HepG2 (cell line): ENCODE measurements around the gene HKDC1. TPM values are rescaled to one million over a fixed set of nuclear protein-coding genes. Genes with fewer than 3 reads are reported as not detected.

Source experiments
- ATF4 ChIP-seq, 2 experiments: fragments of 450-650 bp in 1 of 2; sonication (generic) in 1 of 2; formaldehyde crosslinking; IDR thresholded peaks; 2 replicates each; pipeline versions ENCODE4 v1.5.0 to v1.8.0; 2020 to 2022; ENCODE audit warnings: mild to moderate bottlenecking in 1 of 2, missing genetic modification reagents in 1 of 2
- CC2D1A ChIP-seq: sonication (generic); formaldehyde crosslinking; IDR thresholded peaks from 2 replicates; pipeline ENCODE4 v1.8.1; 2023; ENCODE audit warnings: mild to moderate bottlenecking, missing genetic modification reagents
- CEBPB ChIP-seq: IDR thresholded peaks from 2 replicates; pipeline ENCODE4 v1.6.1; 2011; ENCODE audit warnings: low read depth, low read length, improper control_type of control experiment, borderline replicate concordance
- EED ChIP-seq: sonication (generic); formaldehyde crosslinking; IDR thresholded peaks from 2 replicates; pipeline ENCODE4 v1.5.0; 2020; ENCODE audit warnings: mild to moderate bottlenecking, missing genetic modification reagents
- NFATC3 ChIP-seq: sonication (generic); formaldehyde crosslinking; IDR thresholded peaks from 2 replicates; pipeline ENCODE4 v1.5.1; 2020; ENCODE audit warnings: mild to moderate bottlenecking, missing genetic modification reagents
- NR2F6 ChIP-seq, 2 experiments: IDR thresholded peaks; 2 replicates each; pipeline ENCODE4 v1.6.1; 2016; ENCODE audit warnings: antibody characterized with exemption in 1 of 2, mild to moderate bottlenecking in 1 of 2
- PRMT3 ChIP-seq: sonication (generic); formaldehyde crosslinking; IDR thresholded peaks from 2 replicates; pipeline ENCODE4 v1.8.1; 2022; ENCODE audit warnings: low read depth, mild to moderate bottlenecking, moderate library complexity, missing genetic modification reagents, borderline replicate concordance
- RERE ChIP-seq: IDR thresholded peaks from 2 replicates; pipeline ENCODE4 v1.6.1; 2016; ENCODE audit warnings: low read depth, missing genetic modification reagents, missing compliant biosample characterization
- SIX4 ChIP-seq: sonication (generic); formaldehyde crosslinking; IDR thresholded peaks from 2 replicates; pipeline ENCODE4 v1.4.0; 2020; ENCODE audit warnings: missing genetic modification reagents
- WIZ ChIP-seq: sonication (generic); formaldehyde crosslinking; IDR thresholded peaks from 2 replicates; pipeline ENCODE4 v1.5.1; 2020; ENCODE audit warnings: mild to moderate bottlenecking, missing genetic modification reagents
- ZBED4 ChIP-seq: sonication (generic); formaldehyde crosslinking; IDR thresholded peaks from 2 replicates; pipeline ENCODE4 v1.4.0; 2020; ENCODE audit warnings: missing genetic modification reagents, borderline replicate concordance
- ZNF17 ChIP-seq: sonication (generic); formaldehyde crosslinking; IDR thresholded peaks from 2 replicates; pipeline ENCODE4 v1.5.0; 2020; ENCODE audit warnings: mild to moderate bottlenecking, missing genetic modification reagents
- ZNF569 ChIP-seq: sonication (generic); formaldehyde crosslinking; IDR thresholded peaks from 2 replicates; pipeline ENCODE4 v1.5.0; 2020; ENCODE audit warnings: mild to moderate bottlenecking, missing genetic modification reagents, moderate library complexity, borderline replicate concordance
- polyA plus RNA-seq, 8 experiments: library from polyadenylated mRNA; depleted of rRNA in 3 of 8; stranded (reverse) in 7 of 8; unstranded in 1 of 8; fragments of >200 nt; fragmentation: Illumina TruSeq in 4 of 8; extraction: Trizol in 4 of 8; gene quantifications; 2 replicates each; pipeline versions ENCODE4 v1.2.1 to v1.2.3, GENCODE V29; 2011 to 2016; ENCODE audit warnings: low read depth in 4 of 8, missing spikeins in 1 of 8, mixed read lengths in 1 of 8; ENCODE audit not compliant: insufficient read depth in 1 of 8
- total RNA-seq, 5 experiments: library from RNA; depleted of rRNA; stranded (reverse); fragments of >200 nt; fragmentation: Illumina TruSeq; extraction: Trizol; gene quantifications; 2 replicates each; pipeline ENCODE4 v1.2.3, GENCODE V29; 2016; ENCODE audit warnings: low read depth in 1 of 5
- TF ChIP-seq, protein P1 (sequence below): sonication (generic); formaldehyde crosslinking; IDR thresholded peaks from 2 replicates; pipeline ENCODE4 v1.5.0; 2020; ENCODE audit warnings: missing genetic modification reagents

HKDC1 gene
- total and polyA plus RNA-seq, 2 of the 13 experiments (the other 11 are each of a cell fraction or from before 2014, with no cell fraction given): 8.1 to 12.4 TPM

DNA sequence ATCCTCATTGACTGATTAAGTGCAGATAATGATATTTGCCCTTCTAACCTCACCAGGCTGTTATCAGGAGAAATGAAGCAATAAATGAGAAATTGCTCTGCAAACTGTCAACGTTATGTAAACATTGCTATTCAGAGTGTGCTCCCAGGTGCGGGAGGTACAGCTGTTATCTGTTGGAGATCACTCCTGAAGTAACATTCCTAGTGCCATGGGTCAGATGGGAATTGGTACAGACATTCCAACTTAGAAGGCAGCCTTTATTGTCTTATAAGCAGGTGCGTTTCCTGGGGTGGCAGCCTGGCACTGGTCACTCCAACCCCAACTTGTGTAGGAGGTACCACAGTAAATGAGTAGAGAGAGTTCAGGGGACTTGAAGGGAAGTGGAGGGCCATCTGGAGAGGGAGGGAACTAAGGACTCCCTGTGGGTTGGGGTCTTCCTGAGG lies 95.0 kb downstream of the HKDC1 start (continued):
- TF ChIP-seq ZBED4 (CRISPR knock-in tag) (no peak), NR2F6 (IDR thresholded peaks at IDR 0.05) (peak; percentile 44; the same call in 1 of the 2 replicates), NR2F6 (CRISPR knock-in tag; IDR thresholded peaks at IDR 0.05) (no peak), CC2D1A (CRISPR knock-in tag) (no peak), NFATC3 (CRISPR knock-in tag) (no peak), ZNF17 (CRISPR knock-in tag) (no peak), WIZ (no peak), CEBPB (peak; percentile 58), ATF4 (CRISPR knock-in tag; IDR thresholded peaks at IDR 0.05) (no peak), RERE (peak; percentile 53; the same call in 1 of the 2 replicates), ZNF569 (CRISPR knock-in tag) (no peak), EED (CRISPR knock-in tag) (no peak), SIX4 (no peak), PRMT3 (CRISPR knock-in tag) (no peak)
- TF ChIP-seq, protein P1, sequence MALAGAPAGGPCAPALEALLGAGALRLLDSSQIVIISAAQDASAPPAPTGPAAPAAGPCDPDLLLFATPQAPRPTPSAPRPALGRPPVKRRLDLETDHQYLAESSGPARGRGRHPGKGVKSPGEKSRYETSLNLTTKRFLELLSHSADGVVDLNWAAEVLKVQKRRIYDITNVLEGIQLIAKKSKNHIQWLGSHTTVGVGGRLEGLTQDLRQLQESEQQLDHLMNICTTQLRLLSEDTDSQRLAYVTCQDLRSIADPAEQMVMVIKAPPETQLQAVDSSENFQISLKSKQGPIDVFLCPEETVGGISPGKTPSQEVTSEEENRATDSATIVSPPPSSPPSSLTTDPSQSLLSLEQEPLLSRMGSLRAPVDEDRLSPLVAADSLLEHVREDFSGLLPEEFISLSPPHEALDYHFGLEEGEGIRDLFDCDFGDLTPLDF (CRISPR knock-in tag): no peak
